ENCODE measurements around the gene STX8.
"Not testable (repeated sequence)": the region's sequence is repeated elsewhere in the genome, so short reads cannot be mapped to it uniquely, and the experiment has no call there.

Gene STX8

DNA sequence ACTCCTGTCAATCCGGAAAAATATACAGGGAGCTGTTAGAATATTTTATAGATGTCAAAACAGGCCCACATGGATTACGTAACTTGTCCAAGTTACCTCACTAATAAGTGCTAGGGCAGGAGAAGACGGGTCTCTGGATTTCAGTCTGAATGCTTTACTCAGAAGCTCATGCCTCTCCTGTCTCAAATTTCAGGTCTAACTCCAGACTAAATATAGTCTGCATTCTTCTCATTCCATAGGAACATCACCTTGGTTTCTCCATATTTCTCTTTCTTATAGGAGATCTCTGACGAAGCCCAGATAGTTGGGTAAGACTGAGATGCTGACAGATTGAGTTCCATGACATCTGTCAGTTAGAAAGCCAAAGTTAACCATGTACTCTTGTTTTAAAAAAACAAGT, 174.2 kb downstream of the STX8 start:
- TF ChIP-seq, protein P1, sequence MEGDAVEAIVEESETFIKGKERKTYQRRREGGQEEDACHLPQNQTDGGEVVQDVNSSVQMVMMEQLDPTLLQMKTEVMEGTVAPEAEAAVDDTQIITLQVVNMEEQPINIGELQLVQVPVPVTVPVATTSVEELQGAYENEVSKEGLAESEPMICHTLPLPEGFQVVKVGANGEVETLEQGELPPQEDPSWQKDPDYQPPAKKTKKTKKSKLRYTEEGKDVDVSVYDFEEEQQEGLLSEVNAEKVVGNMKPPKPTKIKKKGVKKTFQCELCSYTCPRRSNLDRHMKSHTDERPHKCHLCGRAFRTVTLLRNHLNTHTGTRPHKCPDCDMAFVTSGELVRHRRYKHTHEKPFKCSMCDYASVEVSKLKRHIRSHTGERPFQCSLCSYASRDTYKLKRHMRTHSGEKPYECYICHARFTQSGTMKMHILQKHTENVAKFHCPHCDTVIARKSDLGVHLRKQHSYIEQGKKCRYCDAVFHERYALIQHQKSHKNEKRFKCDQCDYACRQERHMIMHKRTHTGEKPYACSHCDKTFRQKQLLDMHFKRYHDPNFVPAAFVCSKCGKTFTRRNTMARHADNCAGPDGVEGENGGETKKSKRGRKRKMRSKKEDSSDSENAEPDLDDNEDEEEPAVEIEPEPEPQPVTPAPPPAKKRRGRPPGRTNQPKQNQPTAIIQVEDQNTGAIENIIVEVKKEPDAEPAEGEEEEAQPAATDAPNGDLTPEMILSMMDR (IDR thresholded peaks at IDR 0.05): no peak
- no peak for TF ChIP-seq ZFX (IDR thresholded peaks at IDR 0.05; ENCODE audit: borderline replicate concordance)
- H3K27ac ChIP-seq: no peak overlapping the region

DNA sequence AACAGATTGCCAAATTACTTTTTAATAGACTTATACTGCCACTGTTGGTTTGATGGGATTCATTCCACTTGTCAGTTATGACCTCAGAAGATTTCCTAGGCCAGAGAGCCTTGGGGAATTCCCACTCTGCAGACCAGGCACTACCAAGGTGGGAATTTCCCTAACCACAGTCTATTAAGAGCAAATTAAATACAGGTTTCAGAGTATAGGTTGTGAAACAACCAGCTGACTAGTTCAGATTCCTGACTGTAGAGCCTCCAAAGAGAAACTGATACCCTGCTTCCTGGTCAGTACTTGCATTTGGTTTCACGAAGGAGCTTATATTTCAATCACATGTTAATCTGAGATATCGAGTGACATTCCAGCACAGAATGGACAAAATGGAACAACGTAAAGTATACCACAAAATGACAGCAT, 186.5 kb downstream of the STX8 start:
- TF ChIP-seq, protein P1 (IDR thresholded peaks at IDR 0.05): no peak

DNA sequence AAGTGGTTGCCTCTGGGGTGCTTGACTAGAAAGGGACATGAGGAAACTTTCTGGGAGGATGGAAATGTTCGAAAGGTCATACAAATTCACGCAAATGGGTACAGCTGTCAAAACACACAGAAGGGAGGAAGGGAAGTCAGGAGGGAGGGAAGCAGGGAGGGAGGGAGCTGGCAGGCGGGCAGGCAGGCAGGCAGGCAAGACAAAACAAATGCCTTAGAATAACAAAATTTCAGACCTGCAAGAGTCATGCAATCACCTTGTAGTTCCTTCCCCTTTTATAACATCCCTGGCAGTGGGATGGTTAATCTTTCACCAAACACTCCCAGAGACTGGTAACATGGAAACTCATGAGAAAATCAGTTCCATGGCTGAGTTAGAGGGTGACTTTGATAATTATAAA, 189.2 kb downstream of the STX8 start:
- no peak overlapping the region for H3K27ac ChIP-seq
- no peak for TF ChIP-seq ZFX (IDR thresholded peaks at IDR 0.05; ENCODE audit: borderline replicate concordance)
- TF ChIP-seq, protein P1 (IDR thresholded peaks at IDR 0.05): no peak

More for the DNA sequence above, 186.5 kb downstream of the STX8 start:
- no peak overlapping the region for H3K27ac ChIP-seq

DNA sequence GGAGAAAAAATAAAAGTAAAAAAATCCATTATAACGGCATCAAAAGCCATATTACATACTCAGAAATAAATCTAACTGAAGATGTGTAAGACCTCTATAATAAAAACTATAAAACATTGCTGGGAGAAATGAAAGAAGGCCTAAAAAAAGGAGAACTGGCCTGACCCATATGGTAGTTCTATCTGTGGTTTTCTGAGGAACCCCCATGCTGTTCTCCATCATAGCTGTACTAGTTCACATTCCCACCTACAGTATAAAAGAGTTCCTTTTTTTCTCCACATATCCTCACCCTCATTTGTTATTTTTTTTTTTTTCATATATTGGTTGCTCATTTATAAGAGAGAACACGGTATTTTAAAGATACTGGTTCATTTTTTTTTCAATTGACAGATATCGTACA, 191.8 kb downstream of the STX8 start:
- TF ChIP-seq, protein P1 (IDR thresholded peaks at IDR 0.05): no peak
- no peak for TF ChIP-seq ZFX (IDR thresholded peaks at IDR 0.05; ENCODE audit: borderline replicate concordance)
- no peak overlapping the region for H3K27ac ChIP-seq

DNA sequence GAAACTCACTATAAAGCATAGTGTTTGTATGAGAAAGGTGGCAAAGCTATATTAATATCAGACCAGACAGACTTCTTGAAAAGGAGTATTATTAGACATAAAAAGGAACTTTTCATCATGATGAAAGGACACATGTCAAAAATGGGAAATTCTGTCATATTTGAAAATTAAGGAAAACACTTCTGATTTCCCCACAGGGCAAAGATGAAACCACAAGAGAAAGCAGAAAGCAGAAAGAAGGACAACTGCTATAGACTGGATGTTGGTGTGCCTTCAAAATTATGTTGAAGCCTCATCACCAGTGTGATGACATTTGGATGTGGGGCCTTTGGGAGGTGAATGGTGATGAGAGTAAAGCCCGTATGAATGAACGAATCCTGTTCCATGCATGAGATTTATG, 193.0 kb downstream of the STX8 start:
- no peak for TF ChIP-seq ZFX (IDR thresholded peaks at IDR 0.05; ENCODE audit: borderline replicate concordance)
- TF ChIP-seq, protein P1 (IDR thresholded peaks at IDR 0.05): no peak
- H3K27ac ChIP-seq: no peak overlapping the region

DNA sequence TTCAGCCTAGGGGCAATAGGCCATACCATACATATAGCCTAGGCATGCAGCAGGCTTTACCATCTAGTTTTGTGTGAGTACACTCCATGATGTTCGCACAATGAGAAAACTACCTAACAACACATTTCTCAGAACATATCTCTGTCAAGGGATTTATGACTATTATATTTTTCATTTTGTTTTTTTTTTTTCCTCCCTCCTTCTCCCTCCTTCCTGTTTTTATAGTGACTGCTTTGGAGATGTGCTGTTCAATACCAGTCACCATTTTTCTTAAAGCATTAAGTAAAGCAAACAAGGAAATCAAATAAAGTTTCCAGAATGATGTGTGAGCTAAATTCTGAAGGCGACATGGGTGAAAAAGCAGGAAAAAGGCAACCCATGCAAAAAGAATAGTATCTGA, 194.6 kb downstream of the STX8 start:
- TF ChIP-seq, protein P1 (IDR thresholded peaks at IDR 0.05): no peak
- TF ChIP-seq ZFX (IDR thresholded peaks at IDR 0.05; ENCODE audit: borderline replicate concordance): no peak

DNA sequence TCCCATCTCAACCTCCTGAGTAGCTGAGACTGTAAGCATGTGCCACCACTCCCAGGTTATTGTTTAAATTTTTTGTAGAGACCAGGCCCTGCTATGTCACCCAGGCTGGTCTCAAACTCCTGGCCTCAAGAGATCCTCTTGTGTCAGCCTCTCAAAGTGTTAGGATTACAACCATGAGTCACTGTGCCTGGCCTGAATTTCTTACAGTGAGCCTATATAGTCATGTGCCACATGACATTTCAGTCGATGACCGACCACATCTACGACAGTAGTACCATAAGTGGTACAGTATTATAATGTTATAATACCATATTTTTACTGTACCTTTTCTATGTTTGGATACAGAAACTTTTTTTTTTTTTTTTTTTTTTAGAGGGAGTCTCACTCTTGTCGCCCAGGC, 195.3 kb downstream of the STX8 start:
- no peak for TF ChIP-seq ZFX (IDR thresholded peaks at IDR 0.05; ENCODE audit: borderline replicate concordance)
- TF ChIP-seq, protein P1 (IDR thresholded peaks at IDR 0.05): no peak
- no peak overlapping the region for H3K27ac ChIP-seq

More for the DNA sequence above, 194.6 kb downstream of the STX8 start:
- no peak overlapping the region for H3K27ac ChIP-seq

DNA sequence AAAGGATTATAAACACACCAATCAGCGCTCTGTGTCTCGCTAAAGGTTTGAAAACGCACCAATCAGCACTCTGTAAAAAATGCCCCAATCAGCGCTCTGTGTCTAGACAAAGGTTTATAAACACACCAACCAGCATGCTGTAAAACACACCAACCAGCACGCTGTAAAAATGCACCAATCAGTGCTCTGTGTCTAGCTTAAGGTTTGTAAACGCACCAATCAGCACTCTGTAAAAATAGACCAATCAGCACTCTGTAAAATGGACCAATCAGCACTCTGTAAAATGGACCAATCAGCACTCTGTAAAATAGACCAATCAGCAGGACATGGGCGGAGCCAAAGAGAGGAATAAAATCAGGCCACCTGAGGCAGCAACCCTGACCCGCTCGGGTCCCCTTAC, 199.4 kb downstream of the STX8 start:
- not testable (repeated sequence) for H3K27ac ChIP-seq

All from 22Rv1 (cell line).